Measurements from ENCODE around the gene RNF126. TPM values are rescaled to one million over a fixed set of nuclear protein-coding genes. Genes with fewer than 3 reads are reported as not detected.

Gene RNF126
- total RNA-seq, 1 donor from 2014 or later = 58.3 TPM

DNA sequence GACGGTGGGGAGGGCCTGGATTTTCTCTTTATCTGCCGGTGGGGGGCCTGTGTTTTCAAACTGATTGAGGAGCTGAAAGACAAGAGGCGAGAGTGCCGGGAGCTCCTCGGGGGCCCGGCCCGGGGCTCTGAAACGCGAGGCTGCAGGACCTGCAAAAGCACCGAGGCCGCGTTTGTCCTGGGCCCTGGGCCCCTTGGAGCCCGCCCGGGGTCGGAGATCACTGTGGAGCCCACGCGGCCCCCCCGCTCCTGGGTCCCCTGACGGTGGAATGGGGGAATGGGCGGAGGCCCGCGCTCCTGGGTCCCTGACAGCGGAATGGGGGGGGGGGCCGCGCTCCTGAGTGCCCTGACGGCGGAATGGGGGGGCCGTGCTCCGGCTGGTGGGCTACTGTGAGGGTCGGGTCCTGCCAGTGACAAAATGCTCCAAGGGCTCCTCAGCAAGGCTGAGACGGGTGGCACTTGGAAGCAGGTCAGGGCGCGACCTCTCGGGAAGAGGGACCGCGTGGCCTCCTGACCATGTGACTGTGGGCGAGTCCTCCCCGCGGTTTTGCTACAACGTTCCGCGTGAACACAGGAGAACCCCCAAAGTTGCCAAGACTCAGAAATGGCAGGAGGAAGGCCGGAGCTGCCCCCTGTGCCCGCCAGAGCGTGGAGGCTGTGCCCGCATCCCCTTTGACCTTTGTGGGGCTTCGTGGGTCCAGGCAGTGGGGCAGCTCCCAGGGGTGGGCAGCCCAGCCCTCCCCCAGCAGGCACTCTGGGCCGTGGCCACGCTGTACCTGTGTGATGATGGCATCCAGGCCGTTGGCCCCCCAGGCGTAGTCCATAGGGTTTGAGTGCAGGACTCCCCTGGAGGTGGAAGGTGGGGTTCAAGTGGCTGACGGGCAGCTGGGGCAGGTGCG, 13.9 kb downstream of the RNF126 start:
- H3K27ac ChIP-seq (ENCODE audit: low read depth, low read length) = no peak overlapping the region
- H3K9me3 ChIP-seq (ENCODE audit: insufficient read depth, low read depth, low read length) = no peaks in the 10 kb centered on the region
- H3K9ac ChIP-seq (ENCODE audit: low read length) = no peak overlapping the region
- H3K4me2 ChIP-seq (ENCODE audit: low read length) = no peak overlapping the region
- no peak for DNase-seq (ENCODE audit: low read depth)
- H3K27me3 ChIP-seq (ENCODE audit: insufficient read depth, low read length) = no peaks in the 10 kb centered on the region
- H4K20me1 ChIP-seq (ENCODE audit: insufficient read depth, low read length) = peaks cover 26% of the 10 kb centered on the region
- H2AFZ ChIP-seq (ENCODE audit: low read depth, low read length) = no peak overlapping the region
- H3K4me3 ChIP-seq (ENCODE audit: insufficient read depth, low read depth, low read length) = no peak overlapping the region
- TF ChIP-seq EZH2 (IDR thresholded peaks at IDR 0.05; ENCODE audit: insufficient read depth, low read length) = no peak
- TF ChIP-seq, protein P1, sequence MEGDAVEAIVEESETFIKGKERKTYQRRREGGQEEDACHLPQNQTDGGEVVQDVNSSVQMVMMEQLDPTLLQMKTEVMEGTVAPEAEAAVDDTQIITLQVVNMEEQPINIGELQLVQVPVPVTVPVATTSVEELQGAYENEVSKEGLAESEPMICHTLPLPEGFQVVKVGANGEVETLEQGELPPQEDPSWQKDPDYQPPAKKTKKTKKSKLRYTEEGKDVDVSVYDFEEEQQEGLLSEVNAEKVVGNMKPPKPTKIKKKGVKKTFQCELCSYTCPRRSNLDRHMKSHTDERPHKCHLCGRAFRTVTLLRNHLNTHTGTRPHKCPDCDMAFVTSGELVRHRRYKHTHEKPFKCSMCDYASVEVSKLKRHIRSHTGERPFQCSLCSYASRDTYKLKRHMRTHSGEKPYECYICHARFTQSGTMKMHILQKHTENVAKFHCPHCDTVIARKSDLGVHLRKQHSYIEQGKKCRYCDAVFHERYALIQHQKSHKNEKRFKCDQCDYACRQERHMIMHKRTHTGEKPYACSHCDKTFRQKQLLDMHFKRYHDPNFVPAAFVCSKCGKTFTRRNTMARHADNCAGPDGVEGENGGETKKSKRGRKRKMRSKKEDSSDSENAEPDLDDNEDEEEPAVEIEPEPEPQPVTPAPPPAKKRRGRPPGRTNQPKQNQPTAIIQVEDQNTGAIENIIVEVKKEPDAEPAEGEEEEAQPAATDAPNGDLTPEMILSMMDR (IDR thresholded peaks at IDR 0.05; ENCODE audit: insufficient read depth, low read depth, low read length) = no peak
- Mint-ChIP-seq H3K4me3 (ENCODE audit: unreplicated experiment) (no peak overlapping the region), H3K36me3 (ENCODE audit: low read depth, unreplicated experiment) (peaks cover 2% of the 10 kb centered on the region), H3K27me3 (ENCODE audit: low read depth, unreplicated experiment) (no peaks in the 10 kb centered on the region), H3K4me1 (ENCODE audit: low read depth, unreplicated experiment) (no peaks in the 10 kb centered on the region), H3K27ac (ENCODE audit: unreplicated experiment) (no peak overlapping the region), H3K9me3 (ENCODE audit: unreplicated experiment) (no peaks in the 10 kb centered on the region)
- no peaks in the 10 kb centered on the region for H3K4me1 ChIP-seq (ENCODE audit: insufficient read depth, low read length)
- peaks cover 2% of the 10 kb centered on the region for H3K36me3 ChIP-seq (ENCODE audit: insufficient read depth, low read length)
- no peak for FAIRE-seq
- peaks cover 31% of the 10 kb centered on the region for H3K79me2 ChIP-seq (ENCODE audit: insufficient read depth, low read length)

DNA sequence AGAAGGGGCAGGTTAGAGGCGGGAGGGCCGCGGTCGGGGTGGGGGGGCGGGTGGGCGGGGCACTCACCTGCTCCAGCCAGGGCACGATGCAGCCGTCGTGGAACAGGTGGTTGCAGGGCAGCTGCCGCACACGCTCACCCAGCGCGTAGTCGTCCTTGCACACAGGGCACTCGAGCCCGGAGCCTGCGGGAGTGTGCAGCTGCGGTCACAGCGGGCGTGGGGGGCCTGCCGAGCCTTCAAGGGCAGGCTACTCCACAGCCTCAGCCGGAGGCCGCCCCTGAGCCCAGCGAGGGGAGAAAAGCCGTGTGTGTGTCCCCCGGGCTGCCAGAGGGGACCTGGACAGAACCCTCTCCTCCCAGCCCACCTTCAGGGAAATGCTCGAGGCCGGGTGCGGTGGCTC, 14.7 kb downstream of the RNF126 start:
- no peaks in the 10 kb centered on the region for H3K36me3 ChIP-seq (ENCODE audit: insufficient read depth, low read length)
- H2AFZ ChIP-seq (ENCODE audit: low read depth, low read length) = no peak overlapping the region
- Mint-ChIP-seq H3K36me3 (ENCODE audit: low read depth, unreplicated experiment) (peaks cover 2% of the 10 kb centered on the region), H3K4me1 (ENCODE audit: low read depth, unreplicated experiment) (no peaks in the 10 kb centered on the region), H3K9me3 (ENCODE audit: unreplicated experiment) (no peaks in the 10 kb centered on the region), H3K27ac (ENCODE audit: unreplicated experiment) (no peak overlapping the region), H3K4me3 (ENCODE audit: unreplicated experiment) (no peak overlapping the region), H3K27me3 (ENCODE audit: low read depth, unreplicated experiment) (no peaks in the 10 kb centered on the region)
- H3K4me1 ChIP-seq (ENCODE audit: insufficient read depth, low read length) = no peaks in the 10 kb centered on the region
- H3K4me2 ChIP-seq (ENCODE audit: low read length) = no peak overlapping the region
- no peak for FAIRE-seq
- H3K9ac ChIP-seq (ENCODE audit: low read length) = no peak overlapping the region
- peaks cover 18% of the 10 kb centered on the region for H4K20me1 ChIP-seq (ENCODE audit: insufficient read depth, low read length)
- no peaks in the 10 kb centered on the region for H3K27me3 ChIP-seq (ENCODE audit: insufficient read depth, low read length)
- no peak for DNase-seq (ENCODE audit: low read depth)
- H3K27ac ChIP-seq (ENCODE audit: low read depth, low read length) = no peak overlapping the region
- TF ChIP-seq, protein P1 (IDR thresholded peaks at IDR 0.05; ENCODE audit: insufficient read depth, low read depth, low read length) = no peak
- no peak for TF ChIP-seq EZH2 (IDR thresholded peaks at IDR 0.05; ENCODE audit: insufficient read depth, low read length)
- H3K9me3 ChIP-seq (ENCODE audit: insufficient read depth, low read depth, low read length) = no peaks in the 10 kb centered on the region
- peaks cover 23% of the 10 kb centered on the region for H3K79me2 ChIP-seq (ENCODE audit: insufficient read depth, low read length)
- no peak overlapping the region for H3K4me3 ChIP-seq (ENCODE audit: insufficient read depth, low read depth, low read length)

Measured in astrocyte (in vitro differentiated cells and primary cell).